HG02588 (cell line): ENCODE measurements around the gene NAB2.
A peak's percentile ranks its signal among the peaks of the same experiment; 100 is the strongest.
"Not testable (repeated sequence)": the region's sequence is repeated elsewhere in the genome, so short reads cannot be mapped to it uniquely, and the experiment has no call there.

Source experiments
- ATAC-seq: cut with Tn5 transposase; IDR thresholded peaks from one replicate; pipeline ENCODE4 v1.9.1; 2021; ENCODE audit warnings: mild to moderate bottlenecking, moderate library complexity; ENCODE audit not compliant: unreplicated experiment

The NAB2 gene

GRCh38 chr12:57088354-57089270 lies at the start of gene NAB2:
Gene NAB2 (plus strand): TSS chr12:57089114. CDS start chr12:57089272, 158 bp downstream.
- peak; percentile 53 for ATAC-seq

GRCh38 chr12:57040211-57040610 lies 48.7 kb upstream of the NAB2 start:
- ATAC-seq: no peak

DNA sequence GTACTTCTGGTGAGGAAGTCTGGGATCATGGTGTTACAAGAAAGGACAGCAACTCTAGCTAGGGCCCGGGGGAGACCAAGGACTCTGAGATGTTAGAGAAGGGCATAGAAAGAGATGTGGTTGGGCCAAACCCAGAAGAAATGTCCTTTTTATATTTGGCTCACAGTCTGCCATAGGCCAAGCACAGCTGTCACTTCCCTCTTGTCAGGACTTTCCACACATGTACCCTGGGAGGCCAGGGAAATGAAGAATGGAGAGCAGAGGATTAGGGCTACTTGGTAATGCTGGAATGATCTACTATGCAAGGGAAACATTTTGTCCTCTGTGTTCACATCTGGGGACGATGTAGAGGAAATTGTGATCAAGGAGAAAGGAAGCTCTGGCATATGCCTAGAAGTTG lies 48.2 kb upstream of the NAB2 start:
- ATAC-seq: no peak

GRCh38 chr12:57042695-57043094 lies 46.2 kb upstream of the NAB2 start:
- no peak for ATAC-seq

DNA sequence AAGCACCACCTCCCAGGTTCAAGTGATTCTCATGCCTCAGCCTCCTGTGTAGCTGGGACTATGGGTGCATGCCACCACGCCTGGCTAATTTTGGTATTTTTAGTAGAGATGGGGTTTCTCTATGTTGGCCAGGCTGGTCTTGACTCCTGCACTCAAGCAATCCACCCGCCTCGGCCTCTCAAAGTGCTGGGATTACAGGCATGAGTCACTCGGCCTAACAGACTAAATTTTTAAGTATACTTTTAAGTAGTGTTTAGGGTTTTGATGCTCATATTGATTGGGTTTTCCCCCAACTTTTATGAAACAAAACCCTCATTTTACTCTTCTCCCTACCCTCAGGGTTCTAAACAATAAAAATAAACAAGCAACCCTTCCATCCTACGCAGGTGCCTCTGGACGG lies 44.4 kb upstream of the NAB2 start:
- ATAC-seq: no peak

GRCh38 chr12:57044889-57045288 lies 44.0 kb upstream of the NAB2 start:
- ATAC-seq: no peak

- ATAC-seq: no peak
Measured at GRCh38 chr12:57046086-57046791, 42.7 kb upstream of the NAB2 start.

DNA sequence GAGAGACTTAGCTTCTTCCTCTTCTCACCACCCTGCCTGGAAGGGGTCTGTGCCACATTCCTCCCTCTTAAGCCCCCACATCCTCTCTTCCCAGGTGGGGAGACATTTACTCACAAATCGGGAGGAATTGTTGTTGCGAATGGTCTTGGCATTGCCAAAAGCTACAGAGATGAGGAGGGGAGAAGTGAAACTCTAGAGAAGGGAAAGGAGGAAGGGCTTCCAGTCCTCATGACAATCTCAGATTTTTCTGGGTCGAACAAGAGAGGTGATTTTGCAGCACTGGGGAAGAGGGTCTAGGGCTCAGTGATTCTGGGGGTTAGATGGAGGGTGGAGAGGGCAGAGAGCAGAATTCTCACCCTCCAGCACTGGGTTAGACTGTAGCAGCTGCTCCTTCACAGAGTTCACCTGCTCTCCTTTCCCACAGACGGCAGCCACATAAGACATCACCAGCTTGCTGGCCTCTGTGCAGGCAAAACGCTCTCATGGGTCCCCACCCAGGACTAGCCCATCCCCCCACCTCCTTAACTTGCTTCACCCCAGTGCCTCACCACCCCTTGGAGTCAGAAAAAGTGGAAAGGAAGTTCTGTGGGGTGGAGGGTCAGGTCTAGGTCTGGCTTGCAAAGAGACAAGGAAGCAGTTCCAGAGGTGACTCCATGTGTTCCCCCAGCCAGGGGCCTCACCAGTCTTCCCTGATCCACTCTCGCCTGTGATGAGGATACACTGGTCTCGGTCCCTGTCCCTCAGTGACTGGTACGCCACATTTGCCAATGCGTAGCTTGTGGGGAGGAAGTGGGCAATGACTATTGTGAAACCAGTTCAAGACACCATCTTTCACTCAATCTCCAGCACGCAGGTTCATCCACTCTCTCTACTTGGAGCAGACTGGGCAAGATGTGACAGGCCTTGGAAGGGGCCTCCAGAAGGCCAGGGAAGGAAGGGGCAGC lies 41.7 kb upstream of the NAB2 start:
- no peak for ATAC-seq

GRCh38 chr12:57047981-57048380 lies 40.9 kb upstream of the NAB2 start:
- ATAC-seq: no peak

DNA sequence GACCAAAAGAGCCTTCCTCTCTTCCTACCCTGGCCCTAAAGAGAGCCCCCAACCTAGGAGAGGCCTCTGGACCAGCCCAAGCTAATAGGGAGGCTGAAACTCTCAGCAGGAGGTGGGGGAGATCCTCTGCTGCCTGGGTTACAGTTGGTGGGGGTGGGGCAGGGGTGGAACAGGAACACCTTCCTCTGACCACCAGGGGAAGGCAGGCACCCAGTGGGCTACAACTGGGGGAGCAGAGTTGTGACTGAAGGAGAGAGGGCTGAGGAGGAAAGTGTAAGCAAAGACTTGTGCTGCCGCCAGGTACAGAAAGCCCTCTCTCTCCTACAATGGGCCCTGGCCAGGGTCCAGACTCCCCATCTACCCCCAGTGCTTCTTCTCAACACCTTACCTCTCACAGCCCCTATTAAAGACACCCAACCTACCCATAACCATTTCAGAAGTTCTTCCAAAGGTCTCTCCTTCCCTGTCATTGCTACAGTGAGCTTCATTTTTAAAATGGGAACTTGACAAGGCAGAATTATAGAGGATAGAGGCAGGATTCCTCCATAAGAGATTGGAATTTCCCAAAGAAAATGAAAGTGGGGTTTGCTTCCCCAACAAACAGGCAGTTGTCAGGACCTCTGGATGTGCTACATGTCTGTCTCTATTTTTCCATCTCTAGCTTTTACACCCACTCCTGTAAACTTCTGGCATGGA lies 40.3 kb upstream of the NAB2 start:
- no peak for ATAC-seq

GRCh38 chr12:57049119-57049446 lies 39.8 kb upstream of the NAB2 start:
- no peak for ATAC-seq

GRCh38 chr12:57049890-57050289 lies 39.0 kb upstream of the NAB2 start, which contains the start of gene MYO1A:
Gene MYO1A (minus strand): TSS chr12:57050129. CDS start chr12:57048323, 1,806 bp downstream.
- no peak for ATAC-seq

DNA sequence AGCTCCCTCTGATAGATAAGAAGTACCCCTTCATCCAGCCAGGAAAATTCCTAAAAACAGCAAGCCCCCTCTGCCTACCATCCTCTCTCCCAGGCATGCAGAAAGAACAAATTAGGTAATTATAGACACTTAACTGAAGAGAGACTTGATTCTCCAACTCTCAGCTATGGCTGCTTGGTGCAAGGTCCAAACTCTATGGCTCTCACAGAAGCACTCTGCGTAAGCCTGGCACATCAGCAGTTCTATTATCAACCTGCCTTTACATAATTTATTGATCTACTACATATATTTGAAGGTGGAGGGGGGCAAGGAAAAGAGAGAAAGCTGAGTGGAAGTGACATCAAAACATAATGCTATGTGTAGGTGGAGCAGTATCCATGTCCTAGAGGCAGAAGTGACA lies 37.9 kb upstream of the NAB2 start:
- no peak for ATAC-seq

DNA sequence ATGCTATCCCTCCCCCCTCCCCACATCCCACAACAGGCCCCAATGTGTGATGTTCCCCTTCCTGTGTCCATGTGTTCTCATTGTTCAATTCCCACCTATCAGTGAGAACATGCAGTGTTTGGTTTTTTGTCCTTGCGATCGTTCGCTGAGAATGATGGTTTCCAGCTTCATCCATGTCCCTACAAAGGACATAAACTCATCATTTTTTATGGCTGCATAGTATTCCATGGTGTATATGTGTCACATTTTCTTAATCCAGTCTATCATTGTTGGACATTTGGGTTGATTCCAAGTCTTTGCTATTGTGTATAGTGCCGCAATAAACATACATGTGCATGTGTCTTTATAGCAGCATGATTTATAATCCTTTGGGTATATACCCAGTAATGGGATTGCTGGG lies 35.8 kb upstream of the NAB2 start:
- not testable (repeated sequence) for ATAC-seq

- not testable (repeated sequence) for ATAC-seq
Measured at GRCh38 chr12:57053901-57054300, 35.0 kb upstream of the NAB2 start.

- no peak for ATAC-seq
Measured at GRCh38 chr12:57055824-57056223, 33.1 kb upstream of the NAB2 start.

- ATAC-seq: no peak
Measured at GRCh38 chr12:57057067-57057751, 31.7 kb upstream of the NAB2 start.

GRCh38 chr12:57058454-57058853 lies 30.5 kb upstream of the NAB2 start:
- ATAC-seq: no peak

- peak; percentile 81 for ATAC-seq
Measured at GRCh38 chr12:57063991-57064685, 24.8 kb upstream of the NAB2 start.
